ENCODE measurements around the gene LILRB4.
A peak's percentile ranks its signal among the peaks of the same experiment; 100 is the strongest.
"Not testable (repeated sequence)": the region's sequence is repeated elsewhere in the genome, so short reads cannot be mapped to it uniquely, and the experiment has no call there.

Gene LILRB4

GRCh38 chr19:54662730-54663129 lies at the start of gene LILRB4:
TSS of gene LILRB4 (plus strand) at chr19:54662985. CDS start at chr19:54663034, 49 bp downstream.
- DNase-seq: peak in 1 of 2 donors; percentile 75

- DNase-seq: no peak
These were observed 48.1 kb upstream of the LILRB4 start for GRCh38 chr19:54614726-54615125.

- DNase-seq: no peak
These were observed 46.7 kb upstream of the LILRB4 start for GRCh38 chr19:54616057-54616456.

GRCh38 chr19:54616821-54617560 lies 45.8 kb upstream of the LILRB4 start:
- peak in 1 of 2 donors; percentile 36 for DNase-seq

GRCh38 chr19:54620464-54620863 lies 42.3 kb upstream of the LILRB4 start:
- no peak for DNase-seq

GRCh38 chr19:54622431-54622830 lies 40.4 kb upstream of the LILRB4 start:
- no peak for DNase-seq

- DNase-seq: peak in 1 of 2 donors; percentile 27
These were observed 38.6 kb upstream of the LILRB4 start for GRCh38 chr19:54624234-54624633.

GRCh38 chr19:54624934-54625730 lies 37.7 kb upstream of the LILRB4 start:
- peak in 1 of 2 donors; percentile 56 for DNase-seq

- DNase-seq: no peak
These were observed 36.0 kb upstream of the LILRB4 start for GRCh38 chr19:54626757-54627156.

- DNase-seq: not testable (repeated sequence)
These were observed 34.9 kb upstream of the LILRB4 start for GRCh38 chr19:54627912-54628311.

GRCh38 chr19:54630262-54630661 lies 32.5 kb upstream of the LILRB4 start, which contains the start of gene LILRB1:
TSS of gene LILRB1 (plus strand) at chr19:54630484. CDS start at chr19:54631074, 590 bp downstream.
- DNase-seq: peak in 1 of 2 donors; percentile 24

- DNase-seq: no peak
These were observed 32.0 kb upstream of the LILRB4 start for GRCh38 chr19:54630782-54631181.

GRCh38 chr19:54631489-54632337 lies 31.1 kb upstream of the LILRB4 start:
- DNase-seq: not testable (repeated sequence)

GRCh38 chr19:54632517-54632916 lies 30.3 kb upstream of the LILRB4 start:
- not testable (repeated sequence) for DNase-seq

GRCh38 chr19:54633401-54633800 lies 29.4 kb upstream of the LILRB4 start:
- no peak for DNase-seq

GRCh38 chr19:54636081-54636480 lies 26.7 kb upstream of the LILRB4 start:
- not testable (repeated sequence) for DNase-seq

GRCh38 chr19:54638683-54639082 lies 24.1 kb upstream of the LILRB4 start:
- no peak for DNase-seq

GRCh38 chr19:54642953-54643352 lies 19.8 kb upstream of the LILRB4 start:
- DNase-seq: peak in 1 of 2 donors; percentile 40

GRCh38 chr19:54643583-54643982 lies 19.2 kb upstream of the LILRB4 start:
- DNase-seq: peak in 1 of 2 donors; percentile 44

GRCh38 chr19:54644056-54644455 lies 18.7 kb upstream of the LILRB4 start:
- DNase-seq: peak in 1 of 2 donors; percentile 62

GRCh38 chr19:54646331-54646841 lies 16.4 kb upstream of the LILRB4 start:
- DNase-seq: no peak

GRCh38 chr19:54648129-54648528 lies 14.7 kb upstream of the LILRB4 start:
- no peak for DNase-seq

Data from CD4-positive, alpha-beta T cell treated with Interleukin-4 for 1 hour (primary cell).